ENCODE data around the gene ADAMTS17. TPM values are rescaled to one million over a fixed set of nuclear protein-coding genes. Genes with fewer than 3 reads are reported as not detected.

The ADAMTS17 gene
- total and polyA plus RNA-seq, 4 donors, result 0.28 to 46.9 (median 9.1) TPM

GRCh38 chr15:100308213-100308600 lies 33.6 kb downstream of the ADAMTS17 start:
- Histone ChIP-seq H3K9me3 (ENCODE audit: control insufficient read depth in 4 of 4, low read length in 3 of 4) (no peaks in the 10 kb centered on the region), H3K9ac (ENCODE audit: low read depth in 1 of 2, low read length in 2 of 2) (no peak overlapping the region), H3K27ac (ENCODE audit: low read depth in 1 of 2, low read length in 2 of 2) (no peak overlapping the region), H3K4me1 (ENCODE audit: control insufficient read depth in 4 of 4, insufficient read depth in 4 of 4, low read length in 3 of 4) (no peaks in the 10 kb centered on the region), H3K4me3 (ENCODE audit: low read depth in 1 of 3, low read length in 3 of 3) (no peak overlapping the region), H3K36me3 (ENCODE audit: control insufficient read depth in 4 of 4, insufficient read depth in 3 of 4, low read depth in 1 of 4, low read length in 3 of 4) (peaks cover 0 to 12% (median 5%) of the 10 kb centered on the region in 4 donors), H3K27me3 (ENCODE audit: control insufficient read depth in 4 of 4, insufficient read depth in 4 of 4, low read length in 3 of 4) (no peaks in the 10 kb centered on the region)
- WGBS, result 77% methylated on average over 7 of the region's 7 CpGs
- DNase-seq (ENCODE audit: low spot score), result no peak
- TF ChIP-seq TAF1 (conservative IDR thresholded peaks at IDR 0.05), result no peak

DNA sequence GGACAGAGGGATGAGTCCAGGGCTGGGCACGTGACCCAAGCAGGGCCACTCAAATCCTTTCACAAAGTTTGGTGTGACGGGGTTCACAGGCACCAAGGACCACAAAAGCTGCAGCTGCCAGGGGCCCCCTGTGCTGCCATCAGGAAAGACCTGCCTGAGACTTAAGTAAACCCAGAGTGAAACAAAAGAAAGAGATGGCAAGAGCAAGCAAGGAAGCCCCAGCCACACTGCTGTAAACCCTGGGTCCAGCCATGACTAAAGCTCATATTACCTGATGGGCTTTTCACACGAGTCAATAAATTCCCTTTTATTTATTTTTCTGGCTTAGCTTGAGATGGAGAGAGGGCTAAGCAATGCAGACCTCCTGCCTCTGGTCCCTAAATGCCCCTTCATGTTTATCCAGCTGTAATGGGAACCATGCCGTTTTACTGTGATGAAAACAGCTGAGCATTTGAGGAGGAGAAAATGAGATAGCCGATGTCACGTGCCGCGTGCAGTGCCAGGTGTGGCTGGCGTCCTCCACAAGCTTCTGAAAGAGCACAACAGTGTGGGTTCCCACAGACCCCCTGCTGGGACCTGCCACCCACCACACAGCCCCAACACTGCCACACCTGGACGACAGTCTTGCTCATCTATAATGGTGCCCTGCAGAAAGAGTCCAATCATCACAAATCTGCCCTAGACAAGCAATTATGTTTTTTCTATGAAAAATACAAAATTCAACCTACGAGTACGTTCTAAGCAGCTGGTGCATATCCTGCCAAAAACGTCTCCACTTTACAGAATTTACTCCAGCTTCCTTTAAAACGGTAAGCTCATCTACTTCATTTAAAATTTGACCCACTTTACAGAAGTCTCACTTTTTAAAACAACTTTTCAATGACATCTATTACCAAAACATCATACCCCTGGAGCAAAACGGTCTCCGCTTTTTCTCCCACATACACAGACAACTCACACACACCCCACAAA lies 34.2 kb downstream of the ADAMTS17 start:
- TF ChIP-seq HNF4G (IDR thresholded peaks at IDR 0.05), result no peak
- TF ChIP-seq NR2F2 (IDR thresholded peaks at IDR 0.05), result no peak
- TF ChIP-seq HNF4A (conservative IDR thresholded peaks at IDR 0.05), result no peak
- TF ChIP-seq GABPA (IDR thresholded peaks at IDR 0.05 in 1 of 2, conservative IDR thresholded peaks at IDR 0.05 in 1 of 2), result no peak
- TF ChIP-seq, protein P1, sequence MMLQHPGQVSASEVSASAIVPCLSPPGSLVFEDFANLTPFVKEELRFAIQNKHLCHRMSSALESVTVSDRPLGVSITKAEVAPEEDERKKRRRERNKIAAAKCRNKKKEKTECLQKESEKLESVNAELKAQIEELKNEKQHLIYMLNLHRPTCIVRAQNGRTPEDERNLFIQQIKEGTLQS (IDR thresholded peaks at IDR 0.05), result no peak
- TF ChIP-seq YY1 (IDR thresholded peaks at IDR 0.05), result no peak
- DNase-seq (ENCODE audit: low spot score), result no peak
- Histone ChIP-seq H3K27ac (ENCODE audit: low read depth in 1 of 2, low read length in 2 of 2) (no peak overlapping the region), H3K27me3 (ENCODE audit: control insufficient read depth in 4 of 4, insufficient read depth in 4 of 4, low read length in 3 of 4) (no peaks in the 10 kb centered on the region), H3K9ac (ENCODE audit: low read depth in 1 of 2, low read length in 2 of 2) (no peak overlapping the region), H3K9me3 (ENCODE audit: control insufficient read depth in 4 of 4, low read length in 3 of 4) (no peaks in the 10 kb centered on the region), H3K4me3 (ENCODE audit: low read depth in 1 of 3, low read length in 3 of 3) (no peak overlapping the region), H3K36me3 (ENCODE audit: control insufficient read depth in 4 of 4, insufficient read depth in 3 of 4, low read depth in 1 of 4, low read length in 3 of 4) (peaks cover 0 to 11% (median 5%) of the 10 kb centered on the region in 4 donors), H3K4me1 (ENCODE audit: control insufficient read depth in 4 of 4, insufficient read depth in 4 of 4, low read length in 3 of 4) (no peaks in the 10 kb centered on the region)
- WGBS, result 90% methylated on average over 16 of the region's 16 CpGs

DNA sequence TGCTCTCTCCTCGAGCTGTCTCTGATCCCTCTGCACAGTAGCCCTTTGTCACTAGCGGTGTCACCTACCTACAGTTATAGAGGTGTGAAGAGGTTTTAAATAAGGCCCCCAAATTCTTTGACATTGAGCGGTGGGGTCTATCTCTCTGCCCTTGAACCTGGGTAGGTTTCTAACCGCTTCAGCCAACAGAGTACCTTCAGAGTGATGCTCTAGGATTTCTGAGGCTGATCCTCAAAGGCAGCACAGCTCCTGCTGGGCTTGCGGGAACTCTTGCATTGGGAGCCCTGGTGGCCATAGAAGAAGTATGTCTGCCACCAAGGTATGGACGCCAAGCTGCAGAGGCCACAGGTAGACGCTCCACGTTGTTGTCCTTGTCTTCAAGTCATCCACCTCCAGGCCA lies 35.7 kb downstream of the ADAMTS17 start:
- H3K27ac ChIP-seq (ENCODE audit: low read depth in 1 of 2, low read length in 2 of 2), result no peak overlapping the region
- peaks cover 0 to 7% (median 1%) of the 10 kb centered on the region in 4 donors for H3K36me3 ChIP-seq (ENCODE audit: control insufficient read depth in 4 of 4, insufficient read depth in 3 of 4, low read depth in 1 of 4, low read length in 3 of 4)
- no peak for TF ChIP-seq RAD21 (IDR thresholded peaks at IDR 0.05)
- no peak for TF ChIP-seq YY1 (IDR thresholded peaks at IDR 0.05)
- no peak for TF ChIP-seq TAF1 (conservative IDR thresholded peaks at IDR 0.05)
- TF ChIP-seq, protein P1 (IDR thresholded peaks at IDR 0.05), result no peak
- TF ChIP-seq MAX (IDR thresholded peaks at IDR 0.05), result no peak
- no peak overlapping the region for H3K9ac ChIP-seq (ENCODE audit: low read depth in 1 of 2, low read length in 2 of 2)
- WGBS, result 96% methylated on average over 8 of the region's 8 CpGs
- H3K27me3 ChIP-seq (ENCODE audit: control insufficient read depth in 4 of 4, insufficient read depth in 4 of 4, low read length in 3 of 4), result no peaks in the 10 kb centered on the region
- no peaks in the 10 kb centered on the region for H3K4me1 ChIP-seq (ENCODE audit: control insufficient read depth in 4 of 4, insufficient read depth in 4 of 4, low read length in 3 of 4)
- DNase-seq (ENCODE audit: low spot score), result no peak
- H3K4me3 ChIP-seq (ENCODE audit: low read depth in 1 of 3, low read length in 3 of 3), result no peak overlapping the region
- no peaks in the 10 kb centered on the region for H3K9me3 ChIP-seq (ENCODE audit: control insufficient read depth in 4 of 4, low read length in 3 of 4)

GRCh38 chr15:100301910-100302431 lies 39.8 kb downstream of the ADAMTS17 start:
- Histone ChIP-seq H3K36me3 (ENCODE audit: control insufficient read depth in 4 of 4, insufficient read depth in 3 of 4, low read depth in 1 of 4, low read length in 3 of 4) (peaks cover 0 to 10% (median 1%) of the 10 kb centered on the region in 4 donors), H3K9ac (ENCODE audit: low read depth in 1 of 2, low read length in 2 of 2) (no peak overlapping the region), H3K9me3 (ENCODE audit: control insufficient read depth in 4 of 4, low read length in 3 of 4) (no peaks in the 10 kb centered on the region), H3K4me3 (ENCODE audit: low read depth in 1 of 3, low read length in 3 of 3) (no peak overlapping the region), H3K27ac (ENCODE audit: low read depth in 1 of 2, low read length in 2 of 2) (no peak overlapping the region), H3K4me1 (ENCODE audit: control insufficient read depth in 4 of 4, insufficient read depth in 4 of 4, low read length in 3 of 4) (no peaks in the 10 kb centered on the region), H3K27me3 (ENCODE audit: control insufficient read depth in 4 of 4, insufficient read depth in 4 of 4, low read length in 3 of 4) (no peaks in the 10 kb centered on the region)
- 87% methylated on average over 2 of the region's 2 CpGs for WGBS
- DNase-seq (ENCODE audit: low spot score), result no peak
- TF ChIP-seq, protein P1 (IDR thresholded peaks at IDR 0.05), result no peak
- no peak for TF ChIP-seq RAD21 (IDR thresholded peaks at IDR 0.05)
- no peak for TF ChIP-seq SP1 (IDR thresholded peaks at IDR 0.05)
- TF ChIP-seq, protein P2, sequence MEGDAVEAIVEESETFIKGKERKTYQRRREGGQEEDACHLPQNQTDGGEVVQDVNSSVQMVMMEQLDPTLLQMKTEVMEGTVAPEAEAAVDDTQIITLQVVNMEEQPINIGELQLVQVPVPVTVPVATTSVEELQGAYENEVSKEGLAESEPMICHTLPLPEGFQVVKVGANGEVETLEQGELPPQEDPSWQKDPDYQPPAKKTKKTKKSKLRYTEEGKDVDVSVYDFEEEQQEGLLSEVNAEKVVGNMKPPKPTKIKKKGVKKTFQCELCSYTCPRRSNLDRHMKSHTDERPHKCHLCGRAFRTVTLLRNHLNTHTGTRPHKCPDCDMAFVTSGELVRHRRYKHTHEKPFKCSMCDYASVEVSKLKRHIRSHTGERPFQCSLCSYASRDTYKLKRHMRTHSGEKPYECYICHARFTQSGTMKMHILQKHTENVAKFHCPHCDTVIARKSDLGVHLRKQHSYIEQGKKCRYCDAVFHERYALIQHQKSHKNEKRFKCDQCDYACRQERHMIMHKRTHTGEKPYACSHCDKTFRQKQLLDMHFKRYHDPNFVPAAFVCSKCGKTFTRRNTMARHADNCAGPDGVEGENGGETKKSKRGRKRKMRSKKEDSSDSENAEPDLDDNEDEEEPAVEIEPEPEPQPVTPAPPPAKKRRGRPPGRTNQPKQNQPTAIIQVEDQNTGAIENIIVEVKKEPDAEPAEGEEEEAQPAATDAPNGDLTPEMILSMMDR (IDR thresholded peaks at IDR 0.05; ENCODE audit: low read depth, low read length, missing input control), result no peak
- no peak for TF ChIP-seq RXRA (IDR thresholded peaks at IDR 0.05)
- no peak for TF ChIP-seq GABPA (IDR thresholded peaks at IDR 0.05 in 1 of 2, conservative IDR thresholded peaks at IDR 0.05 in 1 of 2)
- TF ChIP-seq NR2F2 (IDR thresholded peaks at IDR 0.05), result no peak
- no peak for TF ChIP-seq FOXA1 (IDR thresholded peaks at IDR 0.05)
- TF ChIP-seq YY1 (IDR thresholded peaks at IDR 0.05), result no peak
- no peak for TF ChIP-seq ZBTB33 (IDR thresholded peaks at IDR 0.05)
- no peak for TF ChIP-seq HNF4G (IDR thresholded peaks at IDR 0.05)
- no peak for TF ChIP-seq MAX (IDR thresholded peaks at IDR 0.05)
